ENCODE measurements around the gene EPHB1. TPM values are rescaled to one million over a fixed set of nuclear protein-coding genes. Genes with fewer than 3 reads are reported as not detected.

Gene EPHB1
- total RNA-seq, 1 experiment from 2014 or later, result 7.0 TPM

GRCh38 chr3:134929976-134930375 lies 134.9 kb downstream of the EPHB1 start:
- TF ChIP-seq ZNF232 (CRISPR knock-in tag; IDR thresholded peaks at IDR 0.05) (no peak), NFE2L1 (CRISPR knock-in tag; IDR thresholded peaks at IDR 0.05) (no peak), CTCF (IDR thresholded peaks at IDR 0.05) (no peak), ARID4B (CRISPR knock-in tag; IDR thresholded peaks at IDR 0.05; ENCODE audit: borderline replicate concordance) (no peak), PRDM15 (CRISPR knock-in tag; IDR thresholded peaks at IDR 0.05) (no peak), ELF4 (CRISPR knock-in tag; IDR thresholded peaks at IDR 0.05; ENCODE audit: low read depth) (no peak), ZNF425 (CRISPR knock-in tag; conservative IDR thresholded peaks at IDR 0.05) (no peak), ZNF416 (CRISPR knock-in tag; IDR thresholded peaks at IDR 0.05) (no peak), SP1 (CRISPR knock-in tag; conservative IDR thresholded peaks at IDR 0.05) (no peak), SMAD3 (CRISPR knock-in tag; IDR thresholded peaks at IDR 0.05; ENCODE audit: borderline replicate concordance) (no peak), ZBTB43 (CRISPR knock-in tag; IDR thresholded peaks at IDR 0.05) (no peak), HMGA2 (CRISPR knock-in tag; IDR thresholded peaks at IDR 0.05) (no peak), PREB (CRISPR knock-in tag; IDR thresholded peaks at IDR 0.05; ENCODE audit: borderline replicate concordance) (no peak), ZNF423 (CRISPR knock-in tag; IDR thresholded peaks at IDR 0.05) (no peak), NR2C2 (CRISPR knock-in tag; IDR thresholded peaks at IDR 0.05) (no peak)
- ChIA-PET CTCF (no interaction called here), POLR2A (no interaction called here)
- peaks cover 26% of the 10 kb centered on the region for H3K4me1 Mint-ChIP-seq
- no peak overlapping the region for H3K27ac Mint-ChIP-seq
- peaks cover 13% of the 10 kb centered on the region for H3K9me3 Mint-ChIP-seq
- H3K36me3 Mint-ChIP-seq, result peaks cover 8% of the 10 kb centered on the region
- no peak for DNase-seq (ENCODE audit: low spot score)
- ATAC-seq, result no peak
- peaks cover 92% of the 10 kb centered on the region for H3K27me3 Mint-ChIP-seq (ENCODE audit: low read depth)
- no peak overlapping the region for H3K4me3 Mint-ChIP-seq
